HCT116 (cell line): ENCODE data around the gene ST6GALNAC2.
A peak's percentile ranks its signal among the peaks of the same experiment; 100 is the strongest.

Source experiments
- CTCF ChIP-seq, 3 experiments: fragments of 200-600 bp in 1 of 3; sonication (generic) in 1 of 3; IDR thresholded peaks in 2 of 3; conservative IDR thresholded peaks in 1 of 3; 2 replicates each; pipeline ENCODE4 v1.5.1; 2012 to 2017; ENCODE audit warnings: low read depth in 2 of 3, low read length in 2 of 3, antibody characterized with exemption in 1 of 3, borderline replicate concordance in 1 of 3, control low read depth in 1 of 3, mild to moderate bottlenecking in 1 of 3, mixed read lengths in 1 of 3, mixed run types in 1 of 3, moderate library complexity in 1 of 3; ENCODE audit not compliant: insufficient read depth in 1 of 3
- MAX ChIP-seq: IDR thresholded peaks from 2 replicates; pipeline ENCODE4 v1.6.1; 2012
- REST ChIP-seq: IDR thresholded peaks from 2 replicates; pipeline ENCODE4 v1.6.1; 2012; ENCODE audit warnings: low read depth
- SRF ChIP-seq: IDR thresholded peaks from 2 replicates; pipeline ENCODE4 v1.6.1; 2012; ENCODE audit warnings: low read depth

- TF ChIP-seq CTCF (IDR thresholded peaks at IDR 0.05 in 2 of 3, conservative IDR thresholded peaks at IDR 0.05 in 1 of 3; ENCODE audit: borderline replicate concordance in 1 of 3, insufficient read depth in 1 of 3, low read depth in 2 of 3, low read length in 2 of 3) = no peak
- no peak for TF ChIP-seq REST
- 0 out of 2 replicates have a peak, but pooled peaks have one; percentile 6 for TF ChIP-seq MAX
- TF ChIP-seq SRF = no peak
Measured at GRCh38 chr17:76585033-76585648, 519 bp downstream of the ST6GALNAC2 start.
